DND-41 (cell line): ENCODE results near the gene RPL14.

Experiments
- CTCF ChIP-seq: IDR thresholded peaks from 2 replicates; pipeline ENCODE4 v1.5.1; 2012; ENCODE audit warnings: borderline replicate concordance, low read length, moderate library complexity, mild to moderate bottlenecking; ENCODE audit not compliant: poor library complexity, severe bottlenecking; ENCODE audit errors: extremely low read depth
- EZH2 ChIP-seq: IDR thresholded peaks from 3 replicates; pipeline ENCODE4 v1.6.1; 2012; ENCODE audit warnings: borderline replicate concordance, low read depth, mild to moderate bottlenecking, moderate library complexity, low read length, inconsistent platforms; ENCODE audit not compliant: severe bottlenecking

GRCh38 chr3:40505599-40506462, 48.7 kb downstream of the RPL14 start, which contains the start of gene ZNF620:
- TF ChIP-seq EZH2 (no peak), CTCF (peak; percentile 53)
